ENCODE measurements around the gene CCNF. TPM values are rescaled to one million over a fixed set of nuclear protein-coding genes. Genes with fewer than 3 reads are reported as not detected.

Gene CCNF
- total RNA-seq, 1 donor from 2014 or later = 0.43 TPM

DNA sequence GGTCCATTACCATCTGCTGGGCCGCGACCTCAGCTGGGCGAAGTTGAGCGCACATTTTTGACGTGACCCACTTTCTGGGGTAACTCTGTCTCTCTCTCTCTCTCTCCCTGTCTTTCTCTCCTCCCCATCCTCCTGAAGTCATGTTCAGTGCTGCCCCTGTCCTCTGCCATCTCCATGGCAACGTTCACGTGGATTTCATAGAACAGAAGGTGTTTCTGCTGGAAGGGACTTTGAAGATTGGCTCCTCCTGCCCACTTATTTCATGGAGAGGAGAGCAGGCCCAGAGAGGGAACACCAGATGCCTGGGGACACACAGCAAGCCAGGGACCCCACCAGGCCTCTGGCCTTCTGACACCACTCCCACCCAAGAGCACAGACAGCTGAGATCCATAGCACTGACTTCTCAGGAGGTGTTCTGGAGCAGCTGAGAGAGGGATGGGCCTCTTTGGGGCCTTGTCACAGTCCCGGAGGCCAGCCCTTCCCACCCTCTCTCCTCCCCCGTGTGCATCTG is 4.2 kb upstream of the CCNF start:
- Histone ChIP-seq H3K9me3 (no peaks in the 10 kb centered on the region), H3K27ac (no peak overlapping the region), H3K4me1 (peaks cover 2 to 3% of the 10 kb centered on the region in 2 donors), H3K36me3 (no peaks in the 10 kb centered on the region), H3K27me3 (no peaks in the 10 kb centered on the region), H3K4me3 (no peak overlapping the region)
- intact Hi-C loops (cut with DNase I) = loop anchor here (5.0 to 10.0 kb wide), 3 partner anchors 77 to 330 kb away; partner anchors contain the start of genes RNPS1 and SRRM2
- TF ChIP-seq, protein P1, sequence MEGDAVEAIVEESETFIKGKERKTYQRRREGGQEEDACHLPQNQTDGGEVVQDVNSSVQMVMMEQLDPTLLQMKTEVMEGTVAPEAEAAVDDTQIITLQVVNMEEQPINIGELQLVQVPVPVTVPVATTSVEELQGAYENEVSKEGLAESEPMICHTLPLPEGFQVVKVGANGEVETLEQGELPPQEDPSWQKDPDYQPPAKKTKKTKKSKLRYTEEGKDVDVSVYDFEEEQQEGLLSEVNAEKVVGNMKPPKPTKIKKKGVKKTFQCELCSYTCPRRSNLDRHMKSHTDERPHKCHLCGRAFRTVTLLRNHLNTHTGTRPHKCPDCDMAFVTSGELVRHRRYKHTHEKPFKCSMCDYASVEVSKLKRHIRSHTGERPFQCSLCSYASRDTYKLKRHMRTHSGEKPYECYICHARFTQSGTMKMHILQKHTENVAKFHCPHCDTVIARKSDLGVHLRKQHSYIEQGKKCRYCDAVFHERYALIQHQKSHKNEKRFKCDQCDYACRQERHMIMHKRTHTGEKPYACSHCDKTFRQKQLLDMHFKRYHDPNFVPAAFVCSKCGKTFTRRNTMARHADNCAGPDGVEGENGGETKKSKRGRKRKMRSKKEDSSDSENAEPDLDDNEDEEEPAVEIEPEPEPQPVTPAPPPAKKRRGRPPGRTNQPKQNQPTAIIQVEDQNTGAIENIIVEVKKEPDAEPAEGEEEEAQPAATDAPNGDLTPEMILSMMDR (IDR thresholded peaks at IDR 0.05) = no peak
- peak in 1 of 2 donors; percentile 43 for DNase-seq (ENCODE audit: low spot score in 2 of 2)

DNA sequence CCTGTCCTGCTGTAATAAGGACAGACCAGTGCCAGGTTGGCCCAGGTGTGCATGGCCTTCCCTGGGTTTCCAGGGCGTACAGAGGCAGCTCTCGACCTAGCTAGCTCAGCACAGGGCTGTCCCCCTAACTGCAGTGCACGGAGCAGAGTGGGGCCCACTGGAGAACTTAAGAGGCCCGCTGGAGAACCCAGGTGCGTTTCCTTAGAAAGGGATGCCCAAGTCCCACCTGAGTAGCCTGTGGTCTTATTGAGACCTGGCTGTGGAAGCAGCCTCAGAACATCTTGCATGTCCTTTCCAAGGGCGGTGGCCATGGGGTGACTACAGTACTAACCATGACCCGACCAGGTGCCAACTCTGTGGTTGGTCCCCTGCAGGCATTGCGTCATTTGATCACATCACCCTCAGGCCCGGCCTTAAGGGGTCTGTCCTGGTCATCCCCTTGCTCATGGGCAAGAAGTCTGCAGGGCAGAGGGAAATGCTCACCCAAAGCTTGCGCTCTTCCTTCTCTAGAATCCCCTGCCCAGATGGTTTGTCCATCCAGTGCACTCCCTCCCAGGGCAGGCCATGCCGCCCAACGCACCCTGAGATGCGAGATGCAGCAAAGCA is 3.3 kb upstream of the CCNF start:
- intact Hi-C loops (cut with DNase I) = loop anchor here (5.0 to 10.0 kb wide), 3 partner anchors 76 to 329 kb away; partner anchors contain the start of genes RNPS1 and SRRM2
- no peaks in the 10 kb centered on the region for H3K9me3 ChIP-seq
- H3K36me3 ChIP-seq = no peaks in the 10 kb centered on the region
- H3K4me1 ChIP-seq = peaks cover 3 to 7% of the 10 kb centered on the region in 2 donors
- TF ChIP-seq, protein P1 (IDR thresholded peaks at IDR 0.05) = no peak
- H3K27me3 ChIP-seq = no peaks in the 10 kb centered on the region
- no peak overlapping the region for H3K4me3 ChIP-seq
- no peak overlapping the region for H3K27ac ChIP-seq
- DNase-seq (ENCODE audit: low spot score in 2 of 2) = peak in 1 of 2 donors; percentile 58

DNA sequence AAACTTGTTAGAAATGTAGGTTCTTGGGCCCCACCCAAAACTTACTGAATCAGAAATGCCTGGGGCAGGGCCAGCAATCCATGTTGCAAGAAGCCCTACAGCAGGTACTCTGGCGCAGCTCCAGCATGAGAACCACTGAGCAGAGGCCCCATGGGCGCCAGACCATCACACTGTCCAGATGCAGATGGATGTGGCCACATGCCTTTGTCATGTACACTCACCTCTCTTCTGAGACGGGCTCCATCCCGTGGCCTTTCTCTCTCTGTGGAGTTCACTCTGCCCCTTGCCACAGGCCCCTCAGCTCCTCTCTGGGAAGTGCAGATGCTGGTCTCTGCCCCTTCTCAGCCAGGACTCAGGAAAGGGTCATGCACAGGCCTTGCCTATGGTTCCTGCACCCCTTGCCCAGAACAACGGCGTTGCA is 2.3 kb upstream of the CCNF start:
- Histone ChIP-seq H3K4me3 (no peak overlapping the region), H3K27me3 (no peaks in the 10 kb centered on the region), H3K9me3 (no peaks in the 10 kb centered on the region), H3K4me1 (peaks cover 3 to 7% of the 10 kb centered on the region in 2 donors), H3K36me3 (no peaks in the 10 kb centered on the region), H3K27ac (no peak overlapping the region)
- intact Hi-C loops (cut with DNase I) = loop anchor here (5.0 to 10.0 kb wide), 3 partner anchors 75 to 328 kb away; partner anchors contain the start of genes RNPS1 and SRRM2
- TF ChIP-seq, protein P1 (IDR thresholded peaks at IDR 0.05) = no peak
- peak in 1 of 2 donors; percentile 60 for DNase-seq (ENCODE audit: low spot score in 2 of 2)

DNA sequence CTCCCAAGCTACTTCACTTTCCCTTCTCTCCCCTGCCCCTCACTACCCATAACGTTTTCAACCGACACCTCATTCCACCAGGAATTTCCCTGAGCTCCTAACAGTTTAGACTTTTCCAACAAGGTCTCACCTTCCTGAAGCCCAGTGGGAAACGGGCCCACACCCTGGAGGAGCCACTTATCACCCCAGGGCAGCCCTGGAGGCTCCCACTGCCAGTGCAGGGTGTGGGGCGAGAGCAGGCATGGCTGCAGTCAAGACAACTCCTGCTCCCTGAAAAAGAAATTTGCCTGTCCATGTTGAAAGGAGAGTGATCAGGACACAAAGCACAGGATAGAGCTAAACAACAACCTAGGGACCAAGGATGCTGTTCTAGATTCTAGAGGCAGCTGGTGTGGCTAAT is 1.7 kb upstream of the CCNF start:
- H3K27ac ChIP-seq = no peak overlapping the region
- H3K9me3 ChIP-seq = no peaks in the 10 kb centered on the region
- intact Hi-C loops (cut with DNase I) = loop anchor here (5.0 to 10.0 kb wide), 3 partner anchors 75 to 327 kb away; partner anchors contain the start of genes RNPS1 and SRRM2
- TF ChIP-seq, protein P1 (IDR thresholded peaks at IDR 0.05) = no peak
- peaks cover 3 to 7% of the 10 kb centered on the region in 2 donors for H3K4me1 ChIP-seq
- H3K27me3 ChIP-seq = no peaks in the 10 kb centered on the region
- DNase-seq (ENCODE audit: low spot score in 2 of 2) = no peak
- H3K4me3 ChIP-seq = no peak overlapping the region
- H3K36me3 ChIP-seq = no peaks in the 10 kb centered on the region

DNA sequence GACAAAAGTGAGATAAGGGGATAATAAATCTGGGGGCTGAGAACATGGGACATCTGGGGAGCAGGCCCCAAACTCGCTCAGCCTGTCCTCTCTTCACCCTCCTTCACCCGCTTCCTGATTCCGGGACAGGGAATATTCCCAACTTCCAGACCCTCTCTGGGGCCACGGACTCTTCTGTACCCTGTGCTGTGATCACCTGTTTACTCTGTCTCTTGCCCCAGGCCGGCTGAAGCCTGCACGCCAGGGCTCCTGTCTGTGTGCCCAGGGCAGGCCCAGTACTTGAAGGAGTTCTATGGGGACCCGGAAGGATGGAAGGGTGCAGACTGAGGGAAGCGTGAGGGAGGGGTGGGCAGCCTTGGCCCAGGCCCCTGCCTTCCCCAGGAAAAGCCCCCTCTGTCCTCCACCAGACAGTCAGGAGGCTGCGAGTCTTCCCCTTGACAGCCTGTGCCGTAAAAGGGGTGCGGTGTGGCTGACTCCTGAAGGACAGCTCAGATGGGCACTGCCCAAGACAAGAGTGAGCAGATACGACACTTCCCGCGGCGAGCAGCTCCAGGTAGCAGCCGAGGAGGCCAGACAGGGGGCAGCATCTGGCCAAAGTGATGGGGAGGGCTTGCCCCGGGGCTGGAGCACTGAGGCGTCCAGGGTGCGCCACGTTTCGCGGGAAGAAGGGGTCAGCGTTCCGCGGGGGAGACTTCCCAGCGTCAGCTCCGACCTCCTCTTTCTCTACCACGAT is 1.0 kb upstream of the CCNF start:
- Histone ChIP-seq H3K27me3 (no peaks in the 10 kb centered on the region), H3K9me3 (no peaks in the 10 kb centered on the region), H3K4me3 (peak overlapping the region; percentile 57 to 93), H3K4me1 (peaks cover 3 to 7% of the 10 kb centered on the region in 2 donors), H3K36me3 (no peaks in the 10 kb centered on the region), H3K27ac (peak overlapping the region; percentile 57 to 68)
- TF ChIP-seq, protein P1 (IDR thresholded peaks at IDR 0.05) = peak in 2 of 3 experiments; percentile 6 to 33
- intact Hi-C loops (cut with DNase I) = loop anchor here (5.0 to 10.0 kb wide), 3 partner anchors 74 to 327 kb away; partner anchors contain the start of genes RNPS1 and SRRM2
- no peak for DNase-seq (ENCODE audit: low spot score in 2 of 2)

All from ascending aorta (tissue), 2 donors.